HG03280 (cell line): ENCODE data around the gene RAB6D.
"Not testable (repeated sequence)": the region's sequence is repeated elsewhere in the genome, so short reads cannot be mapped to it uniquely, and the experiment has no call there.

ENCODE experiments used
- ATAC-seq: cut with Tn5 transposase; IDR thresholded peaks from one replicate; pipeline ENCODE4 v1.9.1; 2021; ENCODE audit warnings: mild to moderate bottlenecking, moderate library complexity; ENCODE audit not compliant: unreplicated experiment

Gene RAB6D

GRCh38 chr2:131363703-131364186 is at the start of gene RAB6D:
RAB6D (minus strand) TSS chr2:131364168; CDS start chr2:131363720, 448 bp downstream.
- ATAC-seq = not testable (repeated sequence)

DNA sequence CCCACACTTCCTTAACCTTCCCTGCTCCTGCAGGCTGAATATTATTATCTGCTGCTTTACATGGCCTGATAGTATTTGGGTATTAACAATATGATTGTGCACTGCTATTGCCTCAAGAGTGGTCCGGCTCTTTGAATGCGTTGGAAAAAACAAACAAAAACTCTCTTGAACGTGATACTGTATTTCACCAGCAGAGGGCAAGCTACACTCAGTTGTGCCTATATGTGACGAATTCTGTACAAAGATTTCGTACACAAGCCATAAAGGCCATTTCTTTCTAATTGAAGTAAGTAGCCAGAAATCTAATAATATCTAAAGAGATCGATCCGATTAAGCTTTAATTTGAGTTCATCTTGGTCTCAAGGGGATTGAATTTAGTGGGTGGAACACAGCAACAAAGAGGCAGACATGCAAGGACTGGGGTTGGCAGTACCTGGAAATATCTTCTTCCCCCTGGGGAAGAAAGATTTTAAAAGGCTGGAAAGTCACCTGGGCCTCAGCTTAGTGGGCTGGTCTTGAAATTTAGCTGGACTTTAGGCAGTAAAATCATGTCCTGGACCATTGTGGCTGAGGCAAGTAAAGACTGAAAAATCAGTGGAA is 49.3 kb upstream of the RAB6D start:
- ATAC-seq = no peak

- no peak for ATAC-seq
Measured at GRCh38 chr2:131410173-131410572, 46.2 kb upstream of the RAB6D start.

DNA sequence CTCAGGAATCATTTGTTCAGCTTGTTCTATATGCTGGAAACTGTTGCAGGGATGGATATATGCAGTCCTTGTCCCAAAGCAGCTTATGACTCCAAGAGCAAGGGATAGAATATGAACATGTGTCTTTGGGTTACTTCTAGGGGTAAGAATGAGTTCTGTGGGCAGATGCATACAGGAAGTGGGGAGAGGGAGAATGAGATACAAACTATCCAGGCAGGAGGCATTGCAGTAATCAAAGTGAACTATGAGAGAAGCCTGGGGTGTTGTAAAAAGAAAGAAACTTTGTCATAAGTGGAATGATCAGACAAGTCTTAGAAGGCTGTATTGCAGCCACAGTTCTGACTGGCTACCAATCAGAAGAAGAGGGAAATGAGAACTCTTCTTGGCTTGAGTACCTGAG is 44.8 kb upstream of the RAB6D start:
- ATAC-seq = no peak

- ATAC-seq = no peak
Measured at GRCh38 chr2:131408207-131408606, 44.2 kb upstream of the RAB6D start.

GRCh38 chr2:131404753-131405152 is 40.8 kb upstream of the RAB6D start:
- no peak for ATAC-seq

GRCh38 chr2:131402320-131403039 is 38.5 kb upstream of the RAB6D start:
- no peak for ATAC-seq

DNA sequence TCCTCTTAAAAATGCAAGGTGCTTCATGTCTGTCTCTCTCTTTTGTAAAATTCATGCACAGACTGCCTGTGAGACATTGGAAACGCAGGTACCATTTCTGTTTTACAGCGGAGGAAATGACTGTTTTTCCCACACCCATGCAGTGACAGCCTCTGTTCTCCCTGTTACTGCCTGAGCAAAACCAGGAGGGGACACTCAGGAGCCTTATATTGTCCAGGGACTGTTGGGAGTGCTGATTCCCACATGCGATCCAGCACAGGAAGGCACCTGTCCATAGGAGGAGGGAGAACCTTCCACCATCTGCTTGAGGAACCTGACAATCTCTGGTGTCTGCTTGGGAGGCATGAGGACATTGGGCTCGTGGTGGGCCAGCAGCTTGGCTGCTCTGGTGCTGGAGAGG is 36.9 kb upstream of the RAB6D start:
- no peak for ATAC-seq

DNA sequence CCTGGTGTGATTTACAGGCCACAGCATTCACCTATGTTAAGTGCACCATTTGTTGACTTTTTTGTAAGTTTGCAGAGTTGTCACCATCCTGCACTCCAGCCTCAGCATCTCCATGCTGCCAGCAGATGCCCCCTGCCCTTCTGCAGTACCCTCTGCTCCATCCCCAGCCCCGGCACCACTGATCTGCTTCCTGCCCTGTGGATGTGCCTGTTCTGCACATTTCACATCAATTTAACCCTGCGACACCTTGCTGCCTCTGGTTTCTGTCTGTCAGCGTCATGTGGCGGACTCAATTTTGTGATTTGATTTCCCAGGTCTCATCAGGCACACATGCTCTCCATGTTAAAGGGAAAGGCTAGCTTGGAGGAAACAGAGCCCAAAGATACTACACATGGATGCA is 36.5 kb upstream of the RAB6D start:
- ATAC-seq = not testable (repeated sequence)

GRCh38 chr2:131396209-131396608 is 32.2 kb upstream of the RAB6D start:
- ATAC-seq = not testable (repeated sequence)

DNA sequence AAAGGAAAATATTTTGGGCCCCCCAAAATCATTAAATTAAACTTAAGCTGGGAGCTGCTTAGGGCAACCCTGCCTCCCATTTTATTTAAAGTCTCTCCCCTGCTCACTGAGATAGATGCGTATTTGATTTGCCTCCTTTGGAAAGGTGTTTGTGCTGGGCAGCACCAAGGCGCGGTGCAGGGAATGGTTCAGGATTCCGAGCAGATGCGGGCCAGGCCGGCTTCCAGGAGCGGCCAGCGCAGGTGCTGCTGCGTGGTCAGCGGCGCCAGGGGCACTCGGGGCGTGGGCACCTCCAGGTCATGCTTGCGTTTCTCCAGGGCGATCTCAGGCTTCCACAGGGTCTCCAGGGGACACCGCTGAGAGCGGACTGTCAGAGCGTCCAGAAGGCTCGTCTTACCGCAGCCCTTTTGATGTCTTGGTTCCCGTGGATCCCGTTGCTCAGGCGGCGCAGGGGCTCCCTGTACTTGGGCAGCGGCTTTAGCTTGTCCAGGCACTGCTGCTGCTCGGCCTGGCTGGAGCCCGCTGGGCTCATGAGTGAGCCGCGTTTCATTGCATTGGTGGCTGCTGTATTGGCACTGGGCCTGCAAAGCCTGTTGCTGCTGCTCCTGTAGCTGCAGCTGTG is 31.2 kb upstream of the RAB6D start:
- ATAC-seq = not testable (repeated sequence)

- ATAC-seq = no peak
Measured at GRCh38 chr2:131394147-131394931, 30.4 kb upstream of the RAB6D start.

- not testable (repeated sequence) for ATAC-seq
Measured at GRCh38 chr2:131391953-131392352, 28.0 kb upstream of the RAB6D start.

DNA sequence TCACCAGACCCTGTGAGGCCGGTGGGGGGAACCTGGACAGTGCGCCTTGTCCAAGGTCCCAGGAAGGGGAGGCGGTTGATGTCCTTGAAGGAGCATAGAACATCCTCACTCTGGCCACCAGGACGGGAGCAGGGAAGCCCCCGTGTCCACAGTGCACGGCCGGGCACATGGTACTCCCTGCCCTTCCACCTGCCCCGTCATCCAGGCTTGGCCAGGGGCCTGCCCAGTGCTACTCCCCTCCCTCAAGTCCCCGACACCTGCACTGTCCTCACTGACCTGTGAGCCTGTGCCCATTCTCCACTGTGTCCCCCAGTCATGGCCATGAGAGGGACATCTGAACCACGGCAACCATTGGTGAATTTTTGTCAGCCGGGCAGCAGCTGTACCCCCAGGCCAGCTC is 27.5 kb upstream of the RAB6D start:
- ATAC-seq = not testable (repeated sequence)

DNA sequence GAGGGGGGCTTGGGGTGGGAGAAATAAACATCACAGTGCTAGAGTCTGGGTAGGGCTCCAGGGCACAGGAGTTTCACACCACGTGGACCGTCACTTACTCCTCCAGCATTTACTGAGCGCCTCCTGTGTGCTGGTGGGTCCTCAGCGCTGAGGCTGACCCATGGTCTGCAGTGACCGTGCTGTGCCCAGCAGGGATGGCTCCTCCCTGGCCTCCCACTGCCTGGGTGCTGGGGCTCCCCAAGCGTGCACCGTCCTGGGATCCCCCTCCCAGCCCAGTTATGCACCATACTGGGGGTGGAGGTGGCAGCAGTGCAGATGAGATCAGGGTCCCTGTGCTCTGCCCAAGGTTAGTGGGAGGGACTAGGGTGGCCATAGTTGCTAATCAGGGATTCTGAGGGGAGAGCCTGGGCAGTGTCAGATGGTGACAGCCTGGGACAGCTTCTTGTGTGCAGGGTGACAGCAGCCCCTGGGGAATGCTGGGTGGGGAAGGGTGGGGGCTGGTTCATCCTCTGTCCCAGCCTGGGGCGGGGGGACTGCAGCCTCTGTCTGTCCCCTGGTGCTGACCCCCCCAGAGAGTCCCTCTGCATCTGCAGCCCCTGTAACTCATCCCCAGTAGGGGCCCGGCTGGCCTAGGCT is 26.6 kb upstream of the RAB6D start:
- not testable (repeated sequence) for ATAC-seq

DNA sequence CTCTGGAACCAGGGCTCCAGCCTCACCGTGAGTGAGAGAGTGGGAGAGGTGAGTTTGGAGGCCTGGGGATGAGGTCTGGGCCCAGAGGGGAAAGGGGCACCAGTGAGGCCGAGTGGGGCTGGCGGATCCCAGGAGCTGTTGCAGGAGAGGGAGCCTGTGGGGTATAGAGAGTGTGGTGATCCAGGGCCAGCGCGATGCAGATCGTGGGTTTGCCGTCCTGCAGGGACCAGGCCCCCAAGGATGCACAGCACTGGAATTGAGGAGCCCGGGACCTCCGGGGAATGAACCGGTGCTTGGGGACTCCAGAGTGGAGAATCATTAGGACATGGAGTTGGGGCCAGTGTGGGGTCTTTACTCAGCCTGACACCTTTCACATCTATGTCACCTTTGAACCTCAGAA is 25.7 kb upstream of the RAB6D start:
- ATAC-seq = no peak

DNA sequence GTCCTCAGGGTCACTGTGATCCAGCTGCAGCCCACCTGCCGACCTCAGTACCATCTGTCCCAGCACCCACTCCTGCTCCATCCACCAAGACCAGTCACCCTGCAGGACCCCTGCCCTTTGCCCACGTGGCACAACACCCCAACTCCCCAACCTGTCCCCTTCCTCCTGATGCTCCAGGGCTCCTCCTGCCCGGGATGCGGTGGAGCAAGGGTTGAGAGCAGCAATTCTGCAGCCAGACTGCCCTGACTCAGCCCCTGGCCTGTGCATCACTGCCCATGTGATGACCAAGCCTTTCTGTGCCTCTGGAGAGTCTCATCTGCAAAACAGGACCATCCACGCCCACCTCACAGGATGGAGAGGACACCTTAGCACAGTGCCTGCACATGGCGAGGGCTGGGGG is 24.9 kb upstream of the RAB6D start:
- not testable (repeated sequence) for ATAC-seq

DNA sequence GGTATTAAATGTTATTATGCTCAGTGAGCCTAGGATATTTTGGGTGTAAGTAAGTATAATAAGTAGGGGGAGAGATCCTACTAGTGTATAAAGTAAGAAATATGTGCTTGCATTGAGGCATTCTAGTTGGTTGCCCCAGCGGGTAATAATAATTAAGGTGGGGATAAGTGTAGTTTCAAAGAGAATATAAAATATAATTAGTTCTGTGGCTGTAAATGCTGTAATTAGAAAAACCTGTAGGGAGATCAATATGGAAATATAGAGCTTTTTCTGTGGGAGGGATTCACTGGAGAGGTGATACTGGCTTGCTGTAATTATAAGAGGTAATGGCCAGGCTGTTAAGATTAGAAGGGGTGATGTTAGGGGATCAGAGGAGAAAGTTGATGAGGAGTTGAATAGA is 9.1 kb upstream of the RAB6D start:
- ATAC-seq = not testable (repeated sequence)

DNA sequence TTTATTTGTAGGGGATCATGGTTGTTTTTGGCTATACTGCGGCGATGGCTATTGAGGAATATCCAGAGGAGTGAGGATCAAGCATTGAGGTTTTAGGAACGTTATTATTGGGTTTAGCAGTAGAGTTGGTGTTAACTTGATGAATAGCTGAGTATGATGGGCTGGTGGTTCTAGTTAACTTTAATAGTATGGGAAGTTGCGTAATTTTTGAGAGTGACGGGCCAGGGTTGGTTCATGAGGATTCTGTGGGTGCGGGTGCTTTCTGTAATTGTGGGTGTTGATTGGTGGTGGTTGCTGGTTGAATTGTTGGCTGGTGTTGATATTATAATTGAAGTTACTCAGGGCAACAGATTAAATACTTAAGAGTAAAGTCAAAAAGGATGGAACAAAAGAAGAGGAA is 6.0 kb upstream of the RAB6D start:
- no peak for ATAC-seq

GRCh38 chr2:131368493-131369066 is 4.6 kb upstream of the RAB6D start:
- ATAC-seq = not testable (repeated sequence)
